SK-N-SH treated with all-trans-retinoic acid at 6 μM for 48 hours (cell line): ENCODE data around the gene TAF3.

Source experiments
- ARNTL ChIP-seq: fragments of 450-650 bp; formaldehyde crosslinking; IDR thresholded peaks from 2 replicates; pipeline ENCODE4 v1.5.0; 2020; ENCODE audit warnings: low read depth, mild to moderate bottlenecking, moderate library complexity, borderline replicate concordance
- ESRRG ChIP-seq: fragments of 250-450 bp; sonication (Bioruptor Pico); IDR thresholded peaks from 2 replicates; pipeline ENCODE4 v1.6.1; 2021; ENCODE audit warnings: mild to moderate bottlenecking
- ISL1 ChIP-seq: fragments of 250-450 bp; sonication (Bioruptor Pico); IDR thresholded peaks from 2 replicates; pipeline ENCODE4 v2.1.2; 2022; ENCODE audit warnings: mild to moderate bottlenecking, moderate library complexity
- OSR1 ChIP-seq: fragments of 250-450 bp; sonication (Bioruptor Pico); IDR thresholded peaks from 2 replicates; pipeline ENCODE4 v1.8.0; 2022; ENCODE audit warnings: moderate library complexity, mild to moderate bottlenecking, inconsistent platforms
- PPARA ChIP-seq: fragments of 250-450 bp; sonication (Bioruptor Pico); IDR thresholded peaks from 2 replicates; pipeline ENCODE4 v1.5.0; 2020; ENCODE audit warnings: mild to moderate bottlenecking, borderline replicate concordance
- SNAI2 ChIP-seq: fragments of 250-450 bp; sonication (Bioruptor Pico); IDR thresholded peaks from 2 replicates; pipeline ENCODE4 v1.5.0; 2020; ENCODE audit warnings: mild to moderate bottlenecking, moderate library complexity
- TOX ChIP-seq: fragments of 250-450 bp; sonication (Bioruptor Pico); IDR thresholded peaks from 2 replicates; pipeline ENCODE4 v1.8.0; 2021; ENCODE audit warnings: mild to moderate bottlenecking, moderate library complexity, borderline replicate concordance
- ZC3H10 ChIP-seq: fragments of 250-450 bp; sonication (Bioruptor Pico); IDR thresholded peaks from 2 replicates; pipeline ENCODE4 v1.5.1; 2021; ENCODE audit warnings: mild to moderate bottlenecking, moderate library complexity
- ZFP30 ChIP-seq: fragments of 450-650 bp; formaldehyde crosslinking; IDR thresholded peaks from 2 replicates; pipeline ENCODE4 v1.5.0; 2022; ENCODE audit warnings: mild to moderate bottlenecking, moderate library complexity
- ZNF70 ChIP-seq: fragments of 450-650 bp; formaldehyde crosslinking; IDR thresholded peaks from 2 replicates; pipeline ENCODE4 v1.5.0; 2020; ENCODE audit warnings: mild to moderate bottlenecking, moderate library complexity
- TF ChIP-seq, protein P1 (sequence below): fragments of 250-450 bp; sonication (Bioruptor Pico); IDR thresholded peaks from 2 replicates; pipeline ENCODE4 v1.5.1; 2020; ENCODE audit warnings: low read depth, mild to moderate bottlenecking, moderate library complexity
- TF ChIP-seq, protein P2 (sequence below): fragments of 250-450 bp; sonication (Bioruptor Pico); IDR thresholded peaks from 2 replicates; pipeline ENCODE4 v1.8.0; 2020; ENCODE audit warnings: mild to moderate bottlenecking, moderate library complexity, borderline replicate concordance
- TF ChIP-seq, protein P3 (sequence below): fragments of 250-450 bp; sonication (Bioruptor Pico); IDR thresholded peaks from 2 replicates; pipeline ENCODE4 v1.5.1; 2021; ENCODE audit warnings: mild to moderate bottlenecking, moderate library complexity
- TF ChIP-seq, protein P4 (sequence below): fragments of 250-450 bp; sonication (Bioruptor Pico); IDR thresholded peaks from 2 replicates; pipeline ENCODE4 v1.8.0; 2021; ENCODE audit warnings: low read depth, mild to moderate bottlenecking, moderate library complexity, borderline replicate concordance

DNA sequence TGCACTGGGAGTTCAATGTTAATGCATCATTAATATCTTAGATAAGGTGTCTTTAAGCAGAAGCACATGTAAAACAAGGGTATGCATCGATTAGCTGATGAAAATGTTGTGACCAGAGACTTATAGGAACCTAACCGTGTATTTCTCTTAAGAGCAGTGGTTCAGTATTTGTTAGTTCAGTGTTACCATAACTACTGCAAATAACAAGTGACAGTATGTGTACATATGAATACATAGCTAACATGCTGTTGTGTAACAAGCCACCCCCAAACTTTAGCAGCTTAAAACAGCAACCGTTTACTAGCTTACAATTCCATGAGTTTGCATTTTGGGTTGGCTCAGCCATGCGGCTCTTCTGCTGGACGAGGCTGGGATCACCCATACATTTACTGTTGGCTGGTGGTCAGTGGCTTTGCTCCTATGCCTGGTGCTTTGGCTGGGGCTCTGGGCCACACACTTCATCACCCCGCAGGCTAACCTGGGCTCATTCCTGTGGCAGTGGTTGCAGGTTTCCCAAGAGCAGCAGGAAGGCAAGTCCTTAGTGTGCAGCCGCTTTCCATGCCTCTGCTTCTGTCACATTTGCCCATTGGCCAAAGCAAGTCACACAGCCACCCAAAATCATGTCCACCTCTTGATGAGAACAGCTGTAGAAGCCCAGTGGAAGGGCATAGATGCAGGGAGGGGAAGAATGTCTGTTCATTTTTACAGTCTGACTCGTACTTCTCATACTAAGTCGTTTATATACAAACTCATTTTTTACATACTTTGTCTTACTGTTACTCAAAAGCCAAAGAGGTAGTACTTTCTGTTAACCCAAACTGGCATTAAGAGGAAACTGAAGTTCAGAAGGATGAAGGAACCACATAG, 132.9 kb downstream of the TAF3 start:
- TF ChIP-seq, protein P1, sequence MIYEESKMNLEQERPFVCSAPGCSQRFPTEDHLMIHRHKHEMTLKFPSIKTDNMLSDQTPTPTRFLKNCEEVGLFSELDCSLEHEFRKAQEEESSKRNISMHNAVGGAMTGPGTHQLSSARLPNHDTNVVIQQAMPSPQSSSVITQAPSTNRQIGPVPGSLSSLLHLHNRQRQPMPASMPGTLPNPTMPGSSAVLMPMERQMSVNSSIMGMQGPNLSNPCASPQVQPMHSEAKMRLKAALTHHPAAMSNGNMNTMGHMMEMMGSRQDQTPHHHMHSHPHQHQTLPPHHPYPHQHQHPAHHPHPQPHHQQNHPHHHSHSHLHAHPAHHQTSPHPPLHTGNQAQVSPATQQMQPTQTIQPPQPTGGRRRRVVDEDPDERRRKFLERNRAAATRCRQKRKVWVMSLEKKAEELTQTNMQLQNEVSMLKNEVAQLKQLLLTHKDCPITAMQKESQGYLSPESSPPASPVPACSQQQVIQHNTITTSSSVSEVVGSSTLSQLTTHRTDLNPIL (CRISPR knock-in tag), result no peak
- TF ChIP-seq ARNTL (CRISPR knock-in tag) (no peak), OSR1 (CRISPR knock-in tag) (no peak), ESRRG (no peak), PPARA (no peak), ZFP30 (CRISPR knock-in tag) (no peak), TOX (CRISPR knock-in tag) (no peak), ZC3H10 (no peak), SNAI2 (CRISPR knock-in tag) (no peak), ZNF70 (CRISPR knock-in tag) (no peak), ISL1 (CRISPR knock-in tag) (no peak)
- TF ChIP-seq, protein P2, sequence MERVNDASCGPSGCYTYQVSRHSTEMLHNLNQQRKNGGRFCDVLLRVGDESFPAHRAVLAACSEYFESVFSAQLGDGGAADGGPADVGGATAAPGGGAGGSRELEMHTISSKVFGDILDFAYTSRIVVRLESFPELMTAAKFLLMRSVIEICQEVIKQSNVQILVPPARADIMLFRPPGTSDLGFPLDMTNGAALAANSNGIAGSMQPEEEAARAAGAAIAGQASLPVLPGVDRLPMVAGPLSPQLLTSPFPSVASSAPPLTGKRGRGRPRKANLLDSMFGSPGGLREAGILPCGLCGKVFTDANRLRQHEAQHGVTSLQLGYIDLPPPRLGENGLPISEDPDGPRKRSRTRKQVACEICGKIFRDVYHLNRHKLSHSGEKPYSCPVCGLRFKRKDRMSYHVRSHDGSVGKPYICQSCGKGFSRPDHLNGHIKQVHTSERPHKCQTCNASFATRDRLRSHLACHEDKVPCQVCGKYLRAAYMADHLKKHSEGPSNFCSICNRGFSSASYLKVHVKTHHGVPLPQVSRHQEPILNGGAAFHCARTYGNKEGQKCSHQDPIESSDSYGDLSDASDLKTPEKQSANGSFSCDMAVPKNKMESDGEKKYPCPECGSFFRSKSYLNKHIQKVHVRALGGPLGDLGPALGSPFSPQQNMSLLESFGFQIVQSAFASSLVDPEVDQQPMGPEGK (CRISPR knock-in tag), result no peak
- TF ChIP-seq, protein P3, sequence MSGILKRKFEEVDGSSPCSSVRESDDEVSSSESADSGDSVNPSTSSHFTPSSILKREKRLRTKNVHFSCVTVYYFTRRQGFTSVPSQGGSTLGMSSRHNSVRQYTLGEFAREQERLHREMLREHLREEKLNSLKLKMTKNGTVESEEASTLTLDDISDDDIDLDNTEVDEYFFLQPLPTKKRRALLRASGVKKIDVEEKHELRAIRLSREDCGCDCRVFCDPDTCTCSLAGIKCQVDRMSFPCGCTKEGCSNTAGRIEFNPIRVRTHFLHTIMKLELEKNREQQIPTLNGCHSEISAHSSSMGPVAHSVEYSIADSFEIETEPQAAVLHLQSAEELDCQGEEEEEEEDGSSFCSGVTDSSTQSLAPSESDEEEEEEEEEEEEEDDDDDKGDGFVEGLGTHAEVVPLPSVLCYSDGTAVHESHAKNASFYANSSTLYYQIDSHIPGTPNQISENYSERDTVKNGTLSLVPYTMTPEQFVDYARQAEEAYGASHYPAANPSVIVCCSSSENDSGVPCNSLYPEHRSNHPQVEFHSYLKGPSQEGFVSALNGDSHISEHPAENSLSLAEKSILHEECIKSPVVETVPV, result no peak
- TF ChIP-seq, protein P4, sequence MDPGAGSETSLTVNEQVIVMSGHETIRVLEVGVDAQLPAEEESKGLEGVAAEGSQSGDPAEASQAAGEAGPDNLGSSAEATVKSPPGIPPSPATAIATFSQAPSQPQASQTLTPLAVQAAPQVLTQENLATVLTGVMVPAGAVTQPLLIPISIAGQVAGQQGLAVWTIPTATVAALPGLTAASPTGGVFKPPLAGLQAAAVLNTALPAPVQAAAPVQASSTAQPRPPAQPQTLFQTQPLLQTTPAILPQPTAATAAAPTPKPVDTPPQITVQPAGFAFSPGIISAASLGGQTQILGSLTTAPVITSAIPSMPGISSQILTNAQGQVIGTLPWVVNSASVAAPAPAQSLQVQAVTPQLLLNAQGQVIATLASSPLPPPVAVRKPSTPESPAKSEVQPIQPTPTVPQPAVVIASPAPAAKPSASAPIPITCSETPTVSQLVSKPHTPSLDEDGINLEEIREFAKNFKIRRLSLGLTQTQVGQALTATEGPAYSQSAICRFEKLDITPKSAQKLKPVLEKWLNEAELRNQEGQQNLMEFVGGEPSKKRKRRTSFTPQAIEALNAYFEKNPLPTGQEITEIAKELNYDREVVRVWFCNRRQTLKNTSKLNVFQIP (CRISPR knock-in tag), result no peak
